ENCODE measurements around the gene ZNF689. TPM values are rescaled to one million over a fixed set of nuclear protein-coding genes. Genes with fewer than 3 reads are reported as not detected.
A peak's percentile ranks its signal among the peaks of the same experiment; 100 is the strongest.

The ZNF689 gene
- total and polyA plus RNA-seq, 2 of the 13 experiments (the other 11 are each of a cell fraction or from before 2014, with no cell fraction given): 9.7 to 19.5 TPM

DNA sequence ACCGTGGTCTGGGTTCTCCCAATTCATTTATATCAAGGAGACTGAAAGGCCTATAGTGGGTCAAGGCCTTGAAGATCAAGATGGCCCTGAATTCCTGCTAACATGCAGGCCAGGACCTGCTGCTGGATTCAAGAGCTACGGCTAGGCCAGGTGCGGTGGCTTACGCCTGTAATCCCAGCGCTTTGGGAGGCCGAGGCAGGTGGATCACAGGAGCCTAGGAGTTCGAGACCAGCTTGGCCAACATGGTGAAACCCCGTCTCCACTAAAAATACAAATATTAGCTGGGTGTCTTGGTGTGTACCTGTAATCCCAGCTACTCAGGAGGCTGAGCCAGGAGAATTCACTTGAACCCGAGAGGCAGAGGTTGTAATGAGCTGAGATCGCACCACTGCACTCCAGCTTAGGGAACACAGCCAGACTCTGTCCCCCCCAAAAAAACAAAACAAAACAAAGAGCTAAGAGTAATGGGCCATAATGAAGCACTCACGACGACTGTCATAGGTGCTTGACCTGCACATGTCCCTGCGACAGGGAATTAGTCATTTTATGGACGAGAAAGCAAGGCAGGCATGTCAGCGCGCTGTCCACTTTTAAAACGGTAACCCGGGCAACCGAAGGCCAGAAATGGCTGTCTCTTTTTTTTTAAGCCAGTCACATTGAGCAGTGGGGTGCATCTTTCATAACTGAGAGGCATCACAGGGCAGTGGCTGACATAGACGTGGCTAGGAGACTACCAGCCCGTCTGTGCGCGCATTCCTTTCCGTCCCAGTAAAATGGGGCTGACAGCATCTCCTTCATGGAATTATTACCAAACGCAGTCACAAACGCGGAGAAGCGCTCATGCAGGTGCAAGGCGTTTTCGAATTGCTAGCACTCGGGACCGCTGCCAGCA, 47.0 kb upstream of the ZNF689 start:
- H4K20me1 ChIP-seq (ENCODE audit: insufficient read depth, low read length): peaks cover 23% of the 10 kb centered on the region; the same call in 1 of the 2 replicates
- peak overlapping the region; percentile 88 for H3K4me2 ChIP-seq (ENCODE audit: low read depth, low read length)
- ChIA-PET POLR2A (interaction anchor here (0.8 kb wide), 1 partner anchor 23 kb away, joined by 3 read pairs; no protein-coding TSS in a partner anchor), CTCF (ENCODE audit: low intra/inter-chr PET ratio, low total read pairs) (interaction anchor here (1.4 kb wide), 1 partner anchor 29 kb away, joined by 4 read pairs; no protein-coding TSS in a partner anchor)
- H3K9ac ChIP-seq (ENCODE audit: insufficient read depth, low read depth, low read length): peak overlapping the region; percentile 75
- intact Hi-C loops (cut with micrococcal nuclease; ENCODE audit: unreplicated experiment): loop anchor here (10.0 kb wide), 2 partner anchors 132 to 572 kb away; partner anchors contain the start of gene ZNF768
- FAIRE-seq (no peak), ATAC-seq (peak; percentile 1), DNase-seq (ENCODE audit: low spot score) (no peak)
- BruUV-seq (replicated peaks): TSS peak; percentile 78
- WGBS (ENCODE audit: low lambda C conversion rate): 61% methylated on average over 24 of the region's 32 CpGs
- peaks cover 19 to 51% of the 10 kb centered on the region in 2 experiments for H3K36me3 ChIP-seq (replicated peaks in 1 of 2; ENCODE audit: control insufficient read depth in 1 of 2, insufficient read depth in 2 of 2, low read length in 2 of 2)
- H3K4me1 ChIP-seq (ENCODE audit: insufficient read depth, low read length): peaks cover 37% of the 10 kb centered on the region
- peak overlapping the region; percentile 70 for H3K27ac ChIP-seq (ENCODE audit: extremely low read length, insufficient read depth, low read length)
- no peaks in the 10 kb centered on the region; a peak in 1 of 5 replicates for H3K27me3 ChIP-seq (ENCODE audit: control insufficient read depth in 1 of 2, insufficient read depth in 2 of 2, low read length in 2 of 2)
- no peak overlapping the region for H2AFZ ChIP-seq (ENCODE audit: low read length)
- no peaks in the 10 kb centered on the region for H3K9me3 ChIP-seq (ENCODE audit: low read length)
- in situ Hi-C loops (cut with HindIII; ENCODE audit: extremely low pct_ligation_motif_present, low pct_unique_long_range_greater_than_20kb): loop anchor here (25.0 kb wide), 1 partner anchor 845 kb away; the partner anchor contains the start of genes MAZ, MVP, PAGR1 and PRRT2
- H3K79me2 ChIP-seq (ENCODE audit: insufficient read depth, low read length): peaks cover 31% of the 10 kb centered on the region
- H3K4me3 ChIP-seq (replicated peaks in 1 of 3; ENCODE audit: insufficient read depth in 1 of 3, low read depth in 2 of 3, low read length in 3 of 3): peak overlapping the region; percentile 46 to 74 (median 50)
- TF ChIP-seq HMG20A (CRISPR knock-in tag; IDR thresholded peaks at IDR 0.05; ENCODE audit: borderline replicate concordance) (no peak), CHCHD3 (CRISPR knock-in tag; IDR thresholded peaks at IDR 0.05) (no peak), ZNF703 (CRISPR knock-in tag; IDR thresholded peaks at IDR 0.05; ENCODE audit: borderline replicate concordance) (no peak), NR1H2 (CRISPR knock-in tag; IDR thresholded peaks at IDR 0.05; ENCODE audit: borderline replicate concordance, low read depth) (no peak), SIX1 (CRISPR knock-in tag; IDR thresholded peaks at IDR 0.05; ENCODE audit: borderline replicate concordance) (no peak), ZFY (CRISPR knock-in tag; IDR thresholded peaks at IDR 0.05) (no peak), ZNF563 (CRISPR knock-in tag; IDR thresholded peaks at IDR 0.05) (no peak), ZNF879 (CRISPR knock-in tag; IDR thresholded peaks at IDR 0.05) (no peak), PLRG1 (conservative IDR thresholded peaks at IDR 0.05) (no peak), SP5 (CRISPR knock-in tag; IDR thresholded peaks at IDR 0.05; ENCODE audit: borderline replicate concordance, low read depth) (no peak), KDM2A (CRISPR knock-in tag; IDR thresholded peaks at IDR 0.05; ENCODE audit: borderline replicate concordance, low read depth) (no peak), JDP2 (CRISPR knock-in tag; IDR thresholded peaks at IDR 0.05; ENCODE audit: borderline replicate concordance) (no peak), ZNF678 (CRISPR knock-in tag; IDR thresholded peaks at IDR 0.05) (no peak), DMAP1 (CRISPR knock-in tag; IDR thresholded peaks at IDR 0.05) (no peak), HMGA1 (CRISPR knock-in tag; conservative IDR thresholded peaks at IDR 0.05) (no peak)
- TF ChIP-seq, protein P1, sequence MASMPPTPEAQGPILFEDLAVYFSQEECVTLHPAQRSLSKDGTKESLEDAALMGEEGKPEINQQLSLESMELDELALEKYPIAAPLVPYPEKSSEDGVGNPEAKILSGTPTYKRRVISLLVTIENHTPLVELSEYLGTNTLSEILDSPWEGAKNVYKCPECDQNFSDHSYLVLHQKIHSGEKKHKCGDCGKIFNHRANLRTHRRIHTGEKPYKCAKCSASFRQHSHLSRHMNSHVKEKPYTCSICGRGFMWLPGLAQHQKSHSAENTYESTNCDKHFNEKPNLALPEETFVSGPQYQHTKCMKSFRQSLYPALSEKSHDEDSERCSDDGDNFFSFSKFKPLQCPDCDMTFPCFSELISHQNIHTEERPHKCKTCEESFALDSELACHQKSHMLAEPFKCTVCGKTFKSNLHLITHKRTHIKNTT (CRISPR knock-in tag; IDR thresholded peaks at IDR 0.05): no peak
- TF ChIP-seq, protein P2, sequence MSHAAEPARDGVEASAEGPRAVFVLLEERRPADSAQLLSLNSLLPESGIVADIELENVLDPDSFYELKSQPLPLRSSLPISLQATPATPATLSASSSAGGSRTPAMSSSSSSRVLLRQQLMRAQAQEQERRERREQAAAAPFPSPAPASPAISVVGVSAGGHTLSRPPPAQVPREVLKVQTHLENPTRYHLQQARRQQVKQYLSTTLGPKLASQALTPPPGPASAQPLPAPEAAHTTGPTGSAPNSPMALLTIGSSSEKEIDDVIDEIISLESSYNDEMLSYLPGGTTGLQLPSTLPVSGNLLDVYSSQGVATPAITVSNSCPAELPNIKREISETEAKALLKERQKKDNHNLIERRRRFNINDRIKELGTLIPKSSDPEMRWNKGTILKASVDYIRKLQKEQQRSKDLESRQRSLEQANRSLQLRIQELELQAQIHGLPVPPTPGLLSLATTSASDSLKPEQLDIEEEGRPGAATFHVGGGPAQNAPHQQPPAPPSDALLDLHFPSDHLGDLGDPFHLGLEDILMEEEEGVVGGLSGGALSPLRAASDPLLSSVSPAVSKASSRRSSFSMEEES (CRISPR knock-in tag; IDR thresholded peaks at IDR 0.05): no peak
- TF ChIP-seq, protein P3, sequence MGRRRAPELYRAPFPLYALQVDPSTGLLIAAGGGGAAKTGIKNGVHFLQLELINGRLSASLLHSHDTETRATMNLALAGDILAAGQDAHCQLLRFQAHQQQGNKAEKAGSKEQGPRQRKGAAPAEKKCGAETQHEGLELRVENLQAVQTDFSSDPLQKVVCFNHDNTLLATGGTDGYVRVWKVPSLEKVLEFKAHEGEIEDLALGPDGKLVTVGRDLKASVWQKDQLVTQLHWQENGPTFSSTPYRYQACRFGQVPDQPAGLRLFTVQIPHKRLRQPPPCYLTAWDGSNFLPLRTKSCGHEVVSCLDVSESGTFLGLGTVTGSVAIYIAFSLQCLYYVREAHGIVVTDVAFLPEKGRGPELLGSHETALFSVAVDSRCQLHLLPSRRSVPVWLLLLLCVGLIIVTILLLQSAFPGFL (CRISPR knock-in tag; IDR thresholded peaks at IDR 0.05): no peak; the same call in 1 of the 2 replicates
- TF ChIP-seq, protein P4, sequence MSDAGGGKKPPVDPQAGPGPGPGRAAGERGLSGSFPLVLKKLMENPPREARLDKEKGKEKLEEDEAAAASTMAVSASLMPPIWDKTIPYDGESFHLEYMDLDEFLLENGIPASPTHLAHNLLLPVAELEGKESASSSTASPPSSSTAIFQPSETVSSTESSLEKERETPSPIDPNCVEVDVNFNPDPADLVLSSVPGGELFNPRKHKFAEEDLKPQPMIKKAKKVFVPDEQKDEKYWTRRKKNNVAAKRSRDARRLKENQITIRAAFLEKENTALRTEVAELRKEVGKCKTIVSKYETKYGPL (CRISPR knock-in tag; IDR thresholded peaks at IDR 0.05): no peak

Measured in HepG2 (cell line).